Loucy (cell line): ENCODE data around the gene TMEM185A.
A peak's percentile ranks its signal among the peaks of the same experiment; 100 is the strongest.
"Not testable (repeated sequence)": the region's sequence is repeated elsewhere in the genome, so short reads cannot be mapped to it uniquely, and the experiment has no call there.

Source experiments
- H2AFZ ChIP-seq: fragments of 200-600 bp; sonication (generic); 2 replicates; pipeline ENCODE4 v1.6.0; 2016; ENCODE audit warnings: antibody characterized with exemption, mild to moderate bottlenecking, low read length, moderate library complexity
- H3F3A ChIP-seq: fragments of 200-600 bp; 2 replicates; pipeline ENCODE4 v1.6.0; 2016; ENCODE audit warnings: antibody characterized with exemption, low read depth, mild to moderate bottlenecking
- H3K27me3 ChIP-seq: fragments of 200-600 bp; sonication (generic); 2 replicates; pipeline ENCODE4 v1.6.1; 2014; ENCODE audit warnings: low read length, mild to moderate bottlenecking; ENCODE audit not compliant: insufficient read depth, poor library complexity, severe bottlenecking
- H3K36me3 ChIP-seq: fragments of 200-600 bp; sonication (generic); 2 replicates; pipeline ENCODE4 v1.6.1; 2016; ENCODE audit warnings: low read length; ENCODE audit not compliant: insufficient read depth
- H3K4me1 ChIP-seq: fragments of 200-600 bp; sonication (generic); 2 replicates; pipeline ENCODE4 v1.5.1; 2014; ENCODE audit warnings: low read length, mild to moderate bottlenecking; ENCODE audit not compliant: insufficient read depth, poor library complexity, severe bottlenecking
- H3K4me2 ChIP-seq: fragments of 200-600 bp; sonication (generic); 2 replicates; pipeline ENCODE4 v1.6.0; 2014; ENCODE audit warnings: antibody characterized with exemption, low read length, low read depth, mild to moderate bottlenecking; ENCODE audit not compliant: poor library complexity, severe bottlenecking
- H3K4me3 ChIP-seq: fragments of 200-600 bp; sonication (generic); 2 replicates; pipeline ENCODE4 v1.5.1; 2014; ENCODE audit warnings: low read length, mild to moderate bottlenecking, mixed read lengths; ENCODE audit not compliant: poor library complexity, severe bottlenecking
- H3K79me2 ChIP-seq: fragments of 200-600 bp; sonication (generic); 2 replicates; pipeline ENCODE4 v1.6.1; 2014; ENCODE audit warnings: low read length; ENCODE audit not compliant: insufficient read depth
- H3K9ac ChIP-seq: fragments of 200-600 bp; sonication (generic); 2 replicates; pipeline ENCODE4 v1.6.0; 2014; ENCODE audit warnings: mild to moderate bottlenecking, low read depth, low read length, moderate library complexity; ENCODE audit not compliant: poor library complexity, severe bottlenecking
- H3K9me2 ChIP-seq: fragments of 200-600 bp; sonication (generic); replicated peaks from 2 replicates; pipeline ENCODE4 v1.6.1; 2016; ENCODE audit warnings: low read depth, low read length, mixed read lengths
- H3K9me3 ChIP-seq: fragments of 200-600 bp; sonication (generic); 2 replicates; pipeline ENCODE4 v1.6.1; 2014; ENCODE audit warnings: mild to moderate bottlenecking, antibody characterized with exemption, low read length, low read depth; ENCODE audit not compliant: insufficient read depth
- H4K20me1 ChIP-seq: fragments of 200-600 bp; sonication (generic); 2 replicates; pipeline ENCODE4 v1.6.0; 2014; ENCODE audit warnings: antibody characterized with exemption, low read length, mild to moderate bottlenecking; ENCODE audit not compliant: insufficient read depth, poor library complexity, severe bottlenecking
- CTCF ChIP-seq: fragments of 200-600 bp; sonication (generic); conservative IDR thresholded peaks from 2 replicates; pipeline ENCODE4 v1.5.1; 2014; ENCODE audit warnings: mild to moderate bottlenecking, antibody characterized with exemption, low read length
- EZH2phosphoT487 ChIP-seq: fragments of 200-600 bp; IDR thresholded peaks from 2 replicates; pipeline ENCODE4 v1.6.1; 2018; ENCODE audit warnings: antibody characterized with exemption, mild to moderate bottlenecking, moderate library complexity, borderline replicate concordance

The TMEM185A gene

GRCh38 chrX:149631234-149632165 lies at the start of gene TMEM185A:
TSS of gene TMEM185A (minus strand) at chrX:149631792. CDS start at chrX:149631580, 212 bp downstream.
- Histone ChIP-seq H4K20me1 (peaks cover 20% of the 10 kb centered on the region), H3K4me3 (peak within 1 kb of the TSS; percentile 81), H3K4me2 (peak within 1 kb of the TSS; percentile 95), H3F3A (no peaks in the 10 kb centered on the region), H3K27me3 (no peaks in the 10 kb centered on the region), H3K36me3 (no peaks in the 10 kb centered on the region), H3K79me2 (peaks cover 41% of the 10 kb centered on the region), H2AFZ (peak within 1 kb of the TSS; percentile 84), H3K9me2 (no peaks in the 10 kb centered on the region), H3K9me3 (no peaks in the 10 kb centered on the region), H3K4me1 (peaks cover 34% of the 10 kb centered on the region), H3K9ac (peak within 1 kb of the TSS; percentile 79)
- TF ChIP-seq EZH2phosphoT487 (no peak), CTCF (no peak)

- Histone ChIP-seq H3K9ac (no peak overlapping the region), H3K4me3 (no peak overlapping the region), H3K9me2 (no peaks in the 10 kb centered on the region), H3K79me2 (no peaks in the 10 kb centered on the region), H3K27me3 (no peaks in the 10 kb centered on the region), H3K9me3 (no peaks in the 10 kb centered on the region), H3K36me3 (no peaks in the 10 kb centered on the region), H2AFZ (no peak overlapping the region), H3K4me2 (no peak overlapping the region), H4K20me1 (no peaks in the 10 kb centered on the region), H3F3A (no peaks in the 10 kb centered on the region), H3K4me1 (no peaks in the 10 kb centered on the region)
- TF ChIP-seq CTCF: no peak
- TF ChIP-seq EZH2phosphoT487: no peak
Measured at GRCh38 chrX:149681182-149681581, 49.6 kb upstream of the TMEM185A start.

- not testable (repeated sequence) for H3K4me1 ChIP-seq, H3K4me2 ChIP-seq, H3K36me3 ChIP-seq, H3K9me3 ChIP-seq, H4K20me1 ChIP-seq, H2AFZ ChIP-seq, H3K9ac ChIP-seq, H3K9me2 ChIP-seq, H3K79me2 ChIP-seq, H3K4me3 ChIP-seq, H3K27me3 ChIP-seq, H3F3A ChIP-seq
Measured at GRCh38 chrX:149679164-149679678, 47.6 kb upstream of the TMEM185A start.

GRCh38 chrX:149675554-149675953 lies 44.0 kb upstream of the TMEM185A start:
- H3F3A ChIP-seq, H3K27me3 ChIP-seq, H3K4me2 ChIP-seq, H3K79me2 ChIP-seq, H4K20me1 ChIP-seq, H3K36me3 ChIP-seq, H3K9me3 ChIP-seq, H3K4me3 ChIP-seq, H3K9me2 ChIP-seq, H3K9ac ChIP-seq, H3K4me1 ChIP-seq, H2AFZ ChIP-seq: not testable (repeated sequence)

GRCh38 chrX:149675088-149675487 lies 43.5 kb upstream of the TMEM185A start:
- H3K4me1 ChIP-seq, H3F3A ChIP-seq, H4K20me1 ChIP-seq, H3K4me3 ChIP-seq, H3K9me3 ChIP-seq, H2AFZ ChIP-seq, H3K9ac ChIP-seq, H3K4me2 ChIP-seq, H3K79me2 ChIP-seq, H3K9me2 ChIP-seq, H3K27me3 ChIP-seq, H3K36me3 ChIP-seq: not testable (repeated sequence)

- H3K9me2 ChIP-seq, H3K27me3 ChIP-seq, H3K4me3 ChIP-seq, H3K4me1 ChIP-seq, H3F3A ChIP-seq, H4K20me1 ChIP-seq, H3K9me3 ChIP-seq, H2AFZ ChIP-seq, H3K79me2 ChIP-seq, H3K9ac ChIP-seq, H3K36me3 ChIP-seq, H3K4me2 ChIP-seq: not testable (repeated sequence)
Measured at GRCh38 chrX:149660613-149661012, 29.0 kb upstream of the TMEM185A start.
